ENCODE measurements around the gene RAPGEF2. TPM values are rescaled to one million over a fixed set of nuclear protein-coding genes. Genes with fewer than 3 reads are reported as not detected.
"Not testable (repeated sequence)": the region's sequence is repeated elsewhere in the genome, so short reads cannot be mapped to it uniquely, and the experiment has no call there.

Gene RAPGEF2
- total RNA-seq, 1 experiment from 2014 or later = 26.3 TPM

DNA sequence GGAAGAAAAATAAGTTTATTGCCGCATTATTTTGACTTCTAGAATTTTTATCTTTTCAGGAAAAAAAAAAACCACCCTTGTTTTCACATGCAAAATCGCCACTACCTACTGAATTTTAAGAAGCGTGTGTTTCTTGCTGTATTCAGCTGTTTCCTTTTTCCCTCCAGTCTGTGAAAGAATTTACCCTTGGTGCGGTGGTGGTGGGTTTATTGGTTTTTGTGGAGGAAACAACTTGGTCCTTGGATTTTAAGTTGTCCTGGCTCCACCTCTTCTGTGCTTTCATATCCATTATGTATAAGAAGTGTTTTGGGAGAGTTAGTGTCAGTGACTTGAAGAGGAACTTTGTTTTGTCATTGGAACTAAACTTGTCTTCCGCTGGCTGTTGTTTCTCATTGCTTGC lies 8.1 kb downstream of the RAPGEF2 start:
- no peak overlapping the region for H3K27ac Mint-ChIP-seq (ENCODE audit: low read depth, unreplicated experiment)
- no peak for TF ChIP-seq CTCF (IDR thresholded peaks at IDR 0.05; ENCODE audit: unreplicated experiment)
- H3K4me1 Mint-ChIP-seq (ENCODE audit: insufficient read depth, unreplicated experiment) = peaks cover 19% of the 10 kb centered on the region
- CTCF ChIA-PET = interaction anchor here (0.5 to 0.6 kb wide), 2 partner anchors 177 to 199 kb away, joined by 3 to 5 read pairs; no protein-coding TSS in a partner anchor
- DNase-seq (ENCODE audit: unreplicated experiment) = no peak
- BruUV-seq (replicated peaks) = no TSS peak
- no peak overlapping the region for H3K4me3 Mint-ChIP-seq (ENCODE audit: unreplicated experiment)
- POLR2A ChIA-PET = interaction anchor here (1.0 kb wide), 1 partner anchor 135 kb away, joined by 3 read pairs; no protein-coding TSS in a partner anchor
- H3K9me3 Mint-ChIP-seq (ENCODE audit: unreplicated experiment) = no peaks in the 10 kb centered on the region
- H3K27me3 Mint-ChIP-seq (ENCODE audit: insufficient read depth, unreplicated experiment) = no peaks in the 10 kb centered on the region
- H3K36me3 Mint-ChIP-seq (ENCODE audit: insufficient read depth, unreplicated experiment) = no peaks in the 10 kb centered on the region
- intact Hi-C loops (cut with micrococcal nuclease) = no loop called here

DNA sequence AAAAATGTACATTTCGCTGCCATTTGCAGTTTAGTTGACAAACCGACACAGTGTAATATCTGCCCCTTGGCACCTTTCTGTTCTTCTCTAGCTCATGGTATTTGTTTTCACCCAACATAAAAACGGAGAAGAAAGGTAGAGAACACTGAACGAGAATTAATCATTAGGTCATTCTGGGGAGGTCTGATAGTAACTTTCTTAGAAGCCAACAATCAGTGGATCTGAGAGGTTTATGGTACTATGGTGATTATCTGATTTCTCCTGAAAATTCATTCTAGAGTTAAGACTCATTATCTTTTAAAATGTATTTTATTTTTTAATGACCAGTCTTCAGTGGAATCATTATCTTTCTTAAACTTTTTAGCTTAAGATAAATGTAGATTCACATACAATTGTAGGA lies 8.5 kb downstream of the RAPGEF2 start:
- no peak overlapping the region for H3K4me3 Mint-ChIP-seq (ENCODE audit: unreplicated experiment)
- intact Hi-C loops (cut with micrococcal nuclease) = no loop called here
- no peak for DNase-seq (ENCODE audit: unreplicated experiment)
- CTCF ChIA-PET = interaction anchor here (0.5 to 0.6 kb wide), 3 partner anchors 178 to 198 kb away, joined by 3 to 5 read pairs (median 3); no protein-coding TSS in a partner anchor
- no peaks in the 10 kb centered on the region for H3K36me3 Mint-ChIP-seq (ENCODE audit: insufficient read depth, unreplicated experiment)
- H3K27ac Mint-ChIP-seq (ENCODE audit: low read depth, unreplicated experiment) = no peak overlapping the region
- BruUV-seq (replicated peaks) = no TSS peak
- peaks cover 17% of the 10 kb centered on the region for H3K4me1 Mint-ChIP-seq (ENCODE audit: insufficient read depth, unreplicated experiment)
- POLR2A ChIA-PET = interaction anchor here (0.7 to 1.0 kb wide), 2 partner anchors 135 to 388 kb away, joined by 3 read pairs; no protein-coding TSS in a partner anchor
- no peaks in the 10 kb centered on the region for H3K9me3 Mint-ChIP-seq (ENCODE audit: unreplicated experiment)
- no peak for TF ChIP-seq CTCF (IDR thresholded peaks at IDR 0.05; ENCODE audit: unreplicated experiment)
- no peaks in the 10 kb centered on the region for H3K27me3 Mint-ChIP-seq (ENCODE audit: insufficient read depth, unreplicated experiment)

GRCh38 chr4:159113366-159113765 lies 10.5 kb downstream of the RAPGEF2 start:
- H3K27me3 Mint-ChIP-seq (ENCODE audit: insufficient read depth, unreplicated experiment); intact Hi-C loops (cut with micrococcal nuclease); H3K27ac Mint-ChIP-seq (ENCODE audit: low read depth, unreplicated experiment); H3K36me3 Mint-ChIP-seq (ENCODE audit: insufficient read depth, unreplicated experiment); BruUV-seq (replicated peaks); H3K4me3 Mint-ChIP-seq (ENCODE audit: unreplicated experiment); DNase-seq (ENCODE audit: unreplicated experiment); H3K9me3 Mint-ChIP-seq (ENCODE audit: unreplicated experiment); H3K4me1 Mint-ChIP-seq (ENCODE audit: insufficient read depth, unreplicated experiment): not testable (repeated sequence)
- POLR2A ChIA-PET = interaction anchor here (0.7 kb wide), 1 partner anchor 164 kb away, joined by 4 read pairs; no protein-coding TSS in a partner anchor
- CTCF ChIA-PET = interaction anchor here (0.6 to 1.1 kb wide), 3 partner anchors 147 to 320 kb away, joined by 3 read pairs; no protein-coding TSS in a partner anchor

DNA sequence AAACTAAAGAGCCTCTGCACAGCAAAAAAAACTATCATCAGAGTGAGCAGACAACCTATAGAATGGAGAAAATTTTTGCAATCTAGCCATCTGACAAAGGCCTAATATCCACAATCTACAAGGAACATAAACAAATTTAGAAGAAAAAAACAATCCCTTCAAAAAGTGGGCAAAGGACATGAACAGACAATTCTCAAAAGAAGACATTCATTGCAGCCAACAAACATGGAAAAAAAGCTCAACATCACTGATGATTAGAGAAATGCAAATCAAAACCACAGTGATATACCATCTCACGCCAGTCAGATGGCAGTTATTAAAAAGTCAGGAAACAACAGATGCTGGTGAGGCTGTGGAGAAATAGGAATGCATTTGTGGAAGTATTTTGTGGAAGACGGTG lies 13.2 kb downstream of the RAPGEF2 start:
- BruUV-seq (replicated peaks); POLR2A ChIA-PET: not testable (repeated sequence)

GRCh38 chr4:159116693-159117092 lies 13.8 kb downstream of the RAPGEF2 start:
- H3K27ac Mint-ChIP-seq (ENCODE audit: low read depth, unreplicated experiment); intact Hi-C loops (cut with micrococcal nuclease); H3K4me1 Mint-ChIP-seq (ENCODE audit: insufficient read depth, unreplicated experiment); H3K27me3 Mint-ChIP-seq (ENCODE audit: insufficient read depth, unreplicated experiment); DNase-seq (ENCODE audit: unreplicated experiment); H3K36me3 Mint-ChIP-seq (ENCODE audit: insufficient read depth, unreplicated experiment); H3K4me3 Mint-ChIP-seq (ENCODE audit: unreplicated experiment); BruUV-seq (replicated peaks); H3K9me3 Mint-ChIP-seq (ENCODE audit: unreplicated experiment): not testable (repeated sequence)
- POLR2A ChIA-PET = interaction anchor here (1.0 kb wide), 1 partner anchor 12 kb away, joined by 5 read pairs; no protein-coding TSS in a partner anchor
- CTCF ChIA-PET = interaction anchor here (0.8 to 0.9 kb wide), 2 partner anchors 9 to 111 kb away, joined by 3 read pairs; no protein-coding TSS in a partner anchor

More for the DNA sequence above, 13.2 kb downstream of the RAPGEF2 start:
- H3K4me1 Mint-ChIP-seq (ENCODE audit: insufficient read depth, unreplicated experiment); H3K27ac Mint-ChIP-seq (ENCODE audit: low read depth, unreplicated experiment); intact Hi-C loops (cut with micrococcal nuclease); CTCF ChIA-PET; H3K4me3 Mint-ChIP-seq (ENCODE audit: unreplicated experiment); DNase-seq (ENCODE audit: unreplicated experiment); H3K9me3 Mint-ChIP-seq (ENCODE audit: unreplicated experiment); H3K27me3 Mint-ChIP-seq (ENCODE audit: insufficient read depth, unreplicated experiment); H3K36me3 Mint-ChIP-seq (ENCODE audit: insufficient read depth, unreplicated experiment): not testable (repeated sequence)

Measured in MCF 10A (cell line).